Activated CD4-positive, alpha-beta T cell treated with anti-CD3 and anti-CD28 coated beads, Interleukin-2, amount 50 U/mL, for 48 hours (primary cell): ENCODE results near the gene ACTL8.
A peak's percentile ranks its signal among the peaks of the same experiment; 100 is the strongest.

Experiments used
- DNase-seq, 2 experiments: peaks; one replicate each; pipeline ENCODE4 v3.0.0-alpha.2; 2020

The ACTL8 gene

GRCh38 chr1:17810668-17811067 is 55.5 kb downstream of the ACTL8 start:
- no peak for DNase-seq

GRCh38 chr1:17816511-17816910 is 61.4 kb downstream of the ACTL8 start:
- no peak for DNase-seq

DNA sequence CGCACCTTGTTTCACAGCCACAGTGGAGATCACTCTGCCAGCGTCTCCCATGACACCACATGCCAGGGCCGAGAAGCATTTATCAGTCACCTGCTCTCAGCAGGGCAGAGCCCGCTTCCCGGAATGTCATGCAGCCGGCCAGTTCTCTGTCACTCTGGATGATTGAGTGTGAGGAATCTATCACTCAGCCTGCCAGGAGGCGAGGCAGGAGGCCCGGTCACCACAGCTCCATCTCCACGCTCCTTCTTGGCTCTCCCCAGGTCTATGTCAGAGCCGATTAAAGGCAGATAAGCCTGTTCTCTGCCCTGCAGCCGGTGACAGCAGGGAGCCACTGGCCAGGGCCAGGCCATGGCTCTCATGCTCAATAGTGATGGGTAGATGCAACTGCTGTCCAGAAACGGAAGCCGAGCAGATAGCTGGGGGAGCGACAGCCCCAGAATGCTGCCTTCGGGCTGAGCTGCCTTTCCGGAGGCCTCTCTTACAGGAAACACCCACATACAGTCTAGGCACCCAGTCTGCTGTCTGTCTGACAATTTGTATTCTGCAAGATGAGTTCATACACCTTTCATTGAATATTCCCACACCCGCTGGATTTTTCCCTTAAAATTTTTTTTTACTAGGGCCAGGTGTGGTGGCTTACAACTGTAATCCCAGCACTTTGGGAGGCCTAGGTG is 64.1 kb downstream of the ACTL8 start:
- DNase-seq = no peak

DNA sequence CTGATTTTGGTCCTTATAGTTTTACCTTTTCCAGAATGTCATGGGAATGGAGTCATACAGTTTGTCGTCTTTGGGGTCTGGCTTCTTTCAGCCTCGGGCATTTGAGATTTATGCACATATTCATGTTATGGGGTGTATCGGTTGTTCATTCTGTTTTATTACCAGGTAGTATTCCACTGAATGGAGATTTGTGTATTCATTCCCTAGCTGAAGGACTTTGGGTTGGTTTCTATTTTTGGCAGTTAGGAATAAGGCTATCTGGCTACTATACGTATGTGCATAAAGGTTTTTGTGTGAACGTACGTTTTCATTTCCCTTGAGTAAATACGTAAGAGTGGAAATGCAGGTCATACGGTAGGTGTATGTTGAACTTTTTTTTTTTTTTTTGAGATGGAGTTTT is 65.1 kb downstream of the ACTL8 start:
- DNase-seq = no peak

DNA sequence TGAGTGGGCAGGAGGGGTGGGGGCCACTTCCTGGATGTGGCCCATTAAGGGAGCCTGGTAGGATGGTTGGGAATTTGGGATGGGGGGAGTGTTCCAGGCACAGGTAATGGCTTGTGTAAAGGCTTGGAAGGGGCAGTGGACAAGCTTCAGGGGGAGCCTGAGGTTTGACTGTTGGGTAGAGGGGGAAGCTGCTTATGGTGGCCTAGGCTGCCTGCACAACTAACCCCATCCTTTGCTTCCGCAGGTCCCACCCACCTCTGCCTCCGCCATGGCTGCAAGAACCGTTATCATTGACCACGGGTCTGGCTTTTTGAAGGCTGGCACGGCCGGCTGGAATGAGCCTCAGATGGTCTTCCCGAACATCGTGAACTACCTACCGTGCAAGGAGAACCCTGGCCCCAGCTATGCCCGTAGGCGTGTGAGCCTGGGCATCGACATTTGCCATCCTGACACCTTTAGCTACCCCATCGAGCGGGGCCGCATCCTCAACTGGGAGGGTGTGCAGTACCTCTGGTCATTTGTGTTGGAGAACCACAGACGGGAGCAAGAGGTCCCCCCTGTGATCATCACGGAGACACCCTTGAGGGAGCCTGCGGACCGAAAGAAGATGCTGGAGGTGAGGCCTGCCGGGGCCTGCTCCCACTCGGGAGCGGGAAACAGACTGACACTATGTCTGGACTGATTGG is 67.8 kb downstream of the ACTL8 start:
- DNase-seq = no peak

DNA sequence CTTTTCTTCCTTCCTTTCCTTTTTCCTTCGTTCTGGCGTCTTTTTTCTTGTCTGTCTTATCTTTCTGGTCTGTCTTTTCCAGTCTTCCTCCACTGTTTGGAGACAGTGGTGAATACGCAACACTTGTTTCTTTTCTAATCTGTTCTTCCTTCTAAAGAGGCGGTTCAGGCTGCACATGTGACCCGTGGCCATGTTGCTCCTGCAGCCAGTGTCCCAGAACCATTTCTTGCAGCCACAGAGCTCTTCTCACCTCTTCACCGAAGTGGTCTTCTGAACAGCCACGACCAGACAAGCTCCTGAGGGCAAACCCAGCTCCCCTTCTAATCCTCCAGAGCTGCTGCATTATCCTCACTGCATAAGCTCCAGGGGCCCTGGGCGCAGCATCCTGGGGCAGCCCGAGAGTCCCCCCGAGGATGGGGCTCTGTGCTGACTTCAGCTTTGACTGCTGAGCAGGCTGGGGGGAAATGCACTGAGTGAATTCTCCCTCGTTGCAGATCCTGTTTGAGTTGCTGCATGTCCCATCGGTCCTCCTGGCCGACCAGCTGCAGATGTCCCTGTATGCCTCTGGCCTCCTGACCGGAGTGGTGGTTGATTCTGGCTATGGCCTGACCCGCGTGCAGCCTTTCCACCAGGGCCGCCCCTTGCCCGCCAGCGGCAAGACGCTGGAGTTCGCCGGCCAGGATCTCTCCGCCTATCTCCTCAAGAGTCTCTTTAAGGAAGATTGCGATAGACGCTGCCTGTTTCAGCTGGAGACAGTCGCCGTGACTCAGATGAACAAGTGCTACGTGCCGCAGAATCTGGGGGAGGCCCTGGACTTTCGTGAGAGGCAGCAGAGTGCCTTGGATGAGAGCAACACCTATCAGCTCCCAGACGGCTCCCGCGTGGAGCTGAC is 70.4 kb downstream of the ACTL8 start:
- no peak for DNase-seq

- DNase-seq = peak; percentile 47 to 48
Observed at GRCh38 chr1:17826165-17826488, 71.0 kb downstream of the ACTL8 start.

GRCh38 chr1:17828991-17829390 is 73.9 kb downstream of the ACTL8 start:
- DNase-seq = no peak

GRCh38 chr1:17829579-17829978 is 74.4 kb downstream of the ACTL8 start:
- no peak for DNase-seq

DNA sequence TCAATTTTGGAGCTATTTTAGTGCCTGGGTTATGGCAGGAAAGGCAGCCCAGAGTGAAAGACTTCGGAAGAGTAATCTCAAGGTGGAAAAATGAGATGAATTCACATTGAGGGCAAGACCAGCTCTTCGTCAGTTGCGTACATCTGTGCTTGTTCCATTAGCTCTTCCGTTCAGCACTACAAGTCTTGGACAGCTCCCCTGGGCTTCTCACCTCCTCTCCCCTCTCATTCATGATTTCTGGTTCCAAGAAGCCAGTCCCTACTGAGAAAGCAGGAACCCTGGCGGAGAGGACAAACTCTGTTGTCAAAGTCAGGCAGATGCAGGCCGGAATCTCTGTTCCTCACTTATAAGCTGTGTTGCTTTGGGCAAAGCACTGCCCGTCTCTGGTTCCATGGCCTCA is 76.5 kb downstream of the ACTL8 start:
- no peak for DNase-seq

DNA sequence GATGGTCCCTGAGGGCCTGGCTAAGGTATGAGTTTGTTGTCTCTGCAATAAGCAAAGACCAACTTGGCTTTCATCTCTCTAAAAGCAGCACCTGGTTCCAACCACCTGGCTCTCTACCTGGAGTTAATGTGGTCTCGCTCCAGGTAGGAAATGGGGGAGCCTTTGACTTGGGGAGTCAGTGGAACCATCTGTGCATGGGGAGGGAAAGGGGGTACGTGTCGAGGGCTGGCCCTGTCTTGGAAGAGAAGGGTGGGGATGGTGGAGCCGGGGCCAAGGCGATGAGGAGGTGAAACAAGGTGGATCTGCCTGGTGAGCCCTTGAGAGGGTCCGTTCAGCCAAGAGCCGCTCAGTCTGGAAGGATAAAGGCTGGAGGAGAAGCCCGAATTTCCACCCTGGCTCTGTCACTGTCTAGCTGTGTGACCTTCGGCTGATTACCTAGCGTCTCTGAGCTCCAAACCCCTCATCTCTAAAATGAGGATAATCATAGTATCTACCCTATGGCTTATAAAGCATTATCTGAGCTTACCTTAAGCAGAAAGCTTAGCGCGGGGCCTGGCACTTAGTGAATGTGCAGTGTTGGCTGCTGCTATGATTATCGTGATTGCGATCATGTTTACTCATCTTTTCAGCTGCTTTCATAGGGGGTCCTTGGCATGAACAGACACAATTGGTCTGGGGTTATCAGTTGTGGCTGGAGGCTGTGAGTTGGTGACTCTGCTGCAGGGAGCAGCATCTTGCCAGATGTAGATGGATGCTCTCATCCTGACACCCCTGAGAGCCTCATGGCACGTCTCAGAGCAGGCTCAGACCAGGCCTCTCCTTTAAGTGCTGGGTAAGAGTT is 78.7 kb downstream of the ACTL8 start:
- DNase-seq = no peak

DNA sequence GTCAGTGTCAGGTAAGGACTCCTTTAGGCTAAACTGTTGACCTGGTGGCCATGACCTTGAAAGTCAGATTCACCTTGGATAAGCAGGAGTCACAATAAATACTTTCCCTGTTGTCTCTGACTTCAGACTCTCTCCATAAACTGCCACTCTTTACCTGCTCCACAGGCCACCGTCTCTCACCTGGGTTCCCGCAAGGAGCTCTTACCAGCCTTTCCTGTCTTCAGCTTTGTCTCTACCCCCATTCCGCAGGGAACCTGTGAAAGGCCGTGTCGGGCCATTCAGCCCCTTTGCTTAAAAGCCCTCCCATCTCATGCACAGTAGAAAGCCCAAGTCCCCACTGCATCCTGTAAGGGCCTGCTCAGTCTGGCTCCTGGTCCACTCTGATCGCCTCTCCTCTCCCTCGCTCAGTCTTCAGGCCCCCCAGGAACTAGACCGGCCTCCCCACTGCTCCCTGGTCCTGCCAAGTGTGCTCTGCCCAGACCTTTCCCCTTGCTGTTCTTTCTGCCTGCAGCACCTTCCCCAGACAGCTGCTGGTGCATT is 79.5 kb downstream of the ACTL8 start:
- DNase-seq = no peak

GRCh38 chr1:17837233-17838030 is 82.3 kb downstream of the ACTL8 start:
- DNase-seq = no peak

GRCh38 chr1:17839641-17840196 is 84.6 kb downstream of the ACTL8 start:
- DNase-seq = no peak

- no peak for DNase-seq
Observed at GRCh38 chr1:17841944-17842343, 86.8 kb downstream of the ACTL8 start.

DNA sequence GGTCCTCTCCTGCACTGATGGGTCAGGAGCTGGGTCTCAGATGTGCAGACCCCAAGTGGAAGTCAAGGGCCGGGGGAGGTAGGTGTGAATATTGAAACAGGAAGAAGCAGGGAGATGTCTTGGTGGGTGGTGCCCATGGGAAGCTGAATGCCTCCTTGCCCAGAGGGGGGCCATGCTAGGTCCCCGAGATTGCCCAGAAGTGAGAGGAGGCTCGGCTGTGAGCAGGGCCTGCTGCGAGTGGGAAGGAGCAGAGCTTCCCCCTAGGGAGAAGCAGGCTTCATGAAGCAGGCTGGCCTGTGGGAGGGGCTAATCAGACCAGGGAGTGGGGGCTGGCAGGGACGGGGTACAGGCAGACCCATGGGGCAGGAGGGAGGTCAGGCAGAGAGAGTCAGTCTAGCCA is 87.6 kb downstream of the ACTL8 start:
- DNase-seq = no peak

DNA sequence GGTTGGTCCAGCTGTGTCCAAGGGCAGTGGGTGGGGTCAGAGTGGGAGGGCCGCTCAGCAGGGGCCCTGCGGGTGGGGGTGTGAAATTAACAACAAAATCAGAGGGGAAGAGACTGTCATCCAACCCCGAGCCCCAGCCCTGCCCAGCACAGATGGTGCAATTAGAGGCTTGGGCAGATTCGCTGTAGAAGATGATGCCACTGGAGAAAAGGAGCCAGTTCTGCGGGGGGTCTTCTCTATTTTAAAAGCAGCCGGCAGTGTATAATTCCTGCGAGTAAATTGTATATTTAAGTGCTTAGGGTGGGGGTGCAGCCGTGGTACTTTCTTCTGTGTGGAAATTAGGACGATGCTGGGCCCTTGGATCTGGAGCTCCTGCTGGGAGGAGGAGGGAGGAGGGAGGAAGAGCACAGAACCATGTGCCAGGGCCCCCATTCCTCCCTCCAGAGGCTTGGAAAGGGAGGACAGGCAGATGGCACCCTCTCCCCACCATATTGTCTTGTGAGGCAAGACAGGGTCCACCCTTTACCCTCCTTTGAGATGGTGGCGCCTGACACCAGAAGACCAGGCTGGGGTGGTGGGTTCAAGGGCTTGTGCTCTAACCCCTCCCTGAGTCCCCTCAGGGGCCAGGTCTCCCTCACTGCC is 89.2 kb downstream of the ACTL8 start:
- no peak for DNase-seq

- no peak for DNase-seq
Observed at GRCh38 chr1:17845583-17845982, 90.5 kb downstream of the ACTL8 start.

DNA sequence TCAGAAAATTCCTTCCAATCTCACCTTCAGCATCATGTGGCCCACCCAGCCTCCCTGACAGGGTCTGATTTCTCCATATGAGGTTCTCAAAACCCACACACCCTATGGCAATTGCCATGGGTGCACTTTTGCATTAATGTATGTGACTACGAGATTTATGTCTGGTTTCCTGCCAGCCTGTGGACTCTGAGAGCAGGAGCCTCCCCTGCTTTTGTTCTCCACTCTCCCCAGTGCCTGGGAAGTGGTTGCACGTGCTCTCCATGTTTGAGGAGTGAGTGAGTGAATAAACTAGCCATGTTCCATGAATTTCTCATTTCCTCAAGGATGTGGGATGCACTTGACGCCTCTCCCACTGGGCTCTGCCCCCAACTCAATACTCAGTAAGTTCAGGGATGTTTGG is 91.2 kb downstream of the ACTL8 start:
- DNase-seq = no peak

GRCh38 chr1:17847111-17847510 is 92.0 kb downstream of the ACTL8 start:
- DNase-seq = no peak

- DNase-seq = no peak
Observed at GRCh38 chr1:17849216-17849615, 94.1 kb downstream of the ACTL8 start.
